ENCODE data around the gene KIAA1217.

DNA sequence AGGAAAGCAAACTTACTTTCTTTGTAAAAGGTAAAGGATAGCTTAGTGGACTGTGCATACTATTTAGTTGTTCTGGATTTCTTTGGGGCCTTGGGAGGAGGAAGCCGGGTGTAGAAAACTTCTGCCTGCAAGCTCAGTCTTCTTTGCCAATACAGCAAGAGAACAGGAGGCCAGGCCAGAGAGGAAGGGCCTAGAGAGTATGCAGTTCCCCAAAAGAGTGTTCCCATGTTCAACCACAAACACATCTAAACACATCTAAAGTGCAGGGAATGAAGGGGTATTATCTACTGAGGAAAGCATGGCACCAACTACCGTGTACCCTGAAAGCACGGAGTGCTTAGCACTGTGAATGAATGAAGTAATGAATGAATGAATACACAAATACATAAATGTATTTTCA is 11.0 kb downstream of the KIAA1217 start:
- TF ChIP-seq CTCF (IDR thresholded peaks at IDR 0.05; ENCODE audit: low read length), result no peak
- no peak for TF ChIP-seq EZH2 (IDR thresholded peaks at IDR 0.05; ENCODE audit: borderline replicate concordance, low read length)
